ENCODE measurements around the gene GOLGA7B.

Gene GOLGA7B

DNA sequence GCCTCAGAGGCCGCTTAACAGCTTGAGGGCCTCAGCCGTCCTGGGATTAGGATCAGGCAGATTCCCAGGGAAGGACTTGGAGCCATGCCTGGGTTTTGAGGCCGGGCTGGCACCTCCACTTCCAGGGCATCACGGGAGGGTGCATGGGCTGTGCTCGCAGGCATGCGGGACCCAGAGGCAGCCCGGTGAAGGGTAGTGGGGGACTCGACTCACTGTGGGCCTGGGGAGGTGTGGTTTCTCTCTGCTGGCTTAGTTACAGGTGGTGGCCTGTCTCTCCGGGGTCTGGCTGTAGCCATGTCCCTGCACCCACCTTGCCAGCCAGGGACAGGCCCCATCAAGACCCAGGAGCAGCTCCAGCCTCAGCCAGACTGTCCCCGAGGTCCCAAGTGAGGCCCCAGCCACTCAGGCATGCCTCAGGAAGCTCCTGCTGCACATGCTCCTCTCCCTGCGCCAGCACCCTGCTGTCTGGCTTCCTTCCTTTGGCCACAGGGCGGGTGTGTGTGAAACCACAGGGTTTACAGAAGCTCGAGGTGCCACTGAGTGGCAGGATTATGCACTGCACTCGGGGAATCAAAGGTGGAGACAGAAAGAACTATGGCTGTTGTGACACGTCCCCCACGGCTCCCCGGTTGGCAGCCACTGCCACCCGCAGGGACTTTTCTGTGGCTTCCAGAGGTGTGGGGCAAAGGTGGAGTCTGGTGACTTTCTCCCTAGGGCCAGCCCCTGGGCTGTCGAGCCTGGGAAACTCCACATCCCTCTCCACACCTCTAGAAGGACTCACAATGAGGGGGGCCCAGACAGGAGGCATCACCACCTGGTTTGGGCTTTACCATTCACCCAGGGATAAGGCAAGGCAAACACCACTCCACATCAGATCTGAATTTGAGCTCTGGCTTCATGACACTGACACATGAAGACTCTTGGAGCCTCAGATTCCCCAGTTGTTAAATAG lies 19.7 kb downstream of the GOLGA7B start (continued):
- peak; percentile 84 for TF ChIP-seq ZNF449 (tag by site-specific recombination; IDR thresholded peaks at IDR 0.05)
- TF ChIP-seq ZNF404 (tag by site-specific recombination; IDR thresholded peaks at IDR 0.05), result no peak
- no peak for TF ChIP-seq ZSCAN16 (tag by site-specific recombination; IDR thresholded peaks at IDR 0.05)
- TF ChIP-seq OVOL3 (tag by site-specific recombination; IDR thresholded peaks at IDR 0.05), result no peak
- TF ChIP-seq, protein P1, sequence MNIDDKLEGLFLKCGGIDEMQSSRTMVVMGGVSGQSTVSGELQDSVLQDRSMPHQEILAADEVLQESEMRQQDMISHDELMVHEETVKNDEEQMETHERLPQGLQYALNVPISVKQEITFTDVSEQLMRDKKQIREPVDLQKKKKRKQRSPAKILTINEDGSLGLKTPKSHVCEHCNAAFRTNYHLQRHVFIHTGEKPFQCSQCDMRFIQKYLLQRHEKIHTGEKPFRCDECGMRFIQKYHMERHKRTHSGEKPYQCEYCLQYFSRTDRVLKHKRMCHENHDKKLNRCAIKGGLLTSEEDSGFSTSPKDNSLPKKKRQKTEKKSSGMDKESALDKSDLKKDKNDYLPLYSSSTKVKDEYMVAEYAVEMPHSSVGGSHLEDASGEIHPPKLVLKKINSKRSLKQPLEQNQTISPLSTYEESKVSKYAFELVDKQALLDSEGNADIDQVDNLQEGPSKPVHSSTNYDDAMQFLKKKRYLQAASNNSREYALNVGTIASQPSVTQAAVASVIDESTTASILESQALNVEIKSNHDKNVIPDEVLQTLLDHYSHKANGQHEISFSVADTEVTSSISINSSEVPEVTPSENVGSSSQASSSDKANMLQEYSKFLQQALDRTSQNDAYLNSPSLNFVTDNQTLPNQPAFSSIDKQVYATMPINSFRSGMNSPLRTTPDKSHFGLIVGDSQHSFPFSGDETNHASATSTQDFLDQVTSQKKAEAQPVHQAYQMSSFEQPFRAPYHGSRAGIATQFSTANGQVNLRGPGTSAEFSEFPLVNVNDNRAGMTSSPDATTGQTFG (tag by site-specific recombination; IDR thresholded peaks at IDR 0.05; ENCODE audit: borderline replicate concordance), result no peak
- no peak for TF ChIP-seq ZNF48 (tag by site-specific recombination; IDR thresholded peaks at IDR 0.05)
- peak; percentile 81 for TF ChIP-seq ZNF341 (tag by site-specific recombination; IDR thresholded peaks at IDR 0.05; ENCODE audit: low read depth)
- no peak for TF ChIP-seq ZNF785 (tag by site-specific recombination; IDR thresholded peaks at IDR 0.05)
- no peak for TF ChIP-seq ZNF76 (tag by site-specific recombination; IDR thresholded peaks at IDR 0.05; ENCODE audit: borderline replicate concordance, low read depth)
- TF ChIP-seq ZNF473 (tag by site-specific recombination; IDR thresholded peaks at IDR 0.05), result no peak
- no peak for TF ChIP-seq ZNF701 (tag by site-specific recombination; IDR thresholded peaks at IDR 0.05)
- TF ChIP-seq, protein P2, sequence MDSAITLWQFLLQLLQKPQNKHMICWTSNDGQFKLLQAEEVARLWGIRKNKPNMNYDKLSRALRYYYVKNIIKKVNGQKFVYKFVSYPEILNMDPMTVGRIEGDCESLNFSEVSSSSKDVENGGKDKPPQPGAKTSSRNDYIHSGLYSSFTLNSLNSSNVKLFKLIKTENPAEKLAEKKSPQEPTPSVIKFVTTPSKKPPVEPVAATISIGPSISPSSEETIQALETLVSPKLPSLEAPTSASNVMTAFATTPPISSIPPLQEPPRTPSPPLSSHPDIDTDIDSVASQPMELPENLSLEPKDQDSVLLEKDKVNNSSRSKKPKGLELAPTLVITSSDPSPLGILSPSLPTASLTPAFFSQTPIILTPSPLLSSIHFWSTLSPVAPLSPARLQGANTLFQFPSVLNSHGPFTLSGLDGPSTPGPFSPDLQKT (IDR thresholded peaks at IDR 0.05; ENCODE audit: borderline replicate concordance, low read depth, low read length), result no peak
- TF ChIP-seq ZNF692 (tag by site-specific recombination; IDR thresholded peaks at IDR 0.05), result peak; percentile 63; the same call in 1 of the 2 replicates
- TF ChIP-seq, protein P3, sequence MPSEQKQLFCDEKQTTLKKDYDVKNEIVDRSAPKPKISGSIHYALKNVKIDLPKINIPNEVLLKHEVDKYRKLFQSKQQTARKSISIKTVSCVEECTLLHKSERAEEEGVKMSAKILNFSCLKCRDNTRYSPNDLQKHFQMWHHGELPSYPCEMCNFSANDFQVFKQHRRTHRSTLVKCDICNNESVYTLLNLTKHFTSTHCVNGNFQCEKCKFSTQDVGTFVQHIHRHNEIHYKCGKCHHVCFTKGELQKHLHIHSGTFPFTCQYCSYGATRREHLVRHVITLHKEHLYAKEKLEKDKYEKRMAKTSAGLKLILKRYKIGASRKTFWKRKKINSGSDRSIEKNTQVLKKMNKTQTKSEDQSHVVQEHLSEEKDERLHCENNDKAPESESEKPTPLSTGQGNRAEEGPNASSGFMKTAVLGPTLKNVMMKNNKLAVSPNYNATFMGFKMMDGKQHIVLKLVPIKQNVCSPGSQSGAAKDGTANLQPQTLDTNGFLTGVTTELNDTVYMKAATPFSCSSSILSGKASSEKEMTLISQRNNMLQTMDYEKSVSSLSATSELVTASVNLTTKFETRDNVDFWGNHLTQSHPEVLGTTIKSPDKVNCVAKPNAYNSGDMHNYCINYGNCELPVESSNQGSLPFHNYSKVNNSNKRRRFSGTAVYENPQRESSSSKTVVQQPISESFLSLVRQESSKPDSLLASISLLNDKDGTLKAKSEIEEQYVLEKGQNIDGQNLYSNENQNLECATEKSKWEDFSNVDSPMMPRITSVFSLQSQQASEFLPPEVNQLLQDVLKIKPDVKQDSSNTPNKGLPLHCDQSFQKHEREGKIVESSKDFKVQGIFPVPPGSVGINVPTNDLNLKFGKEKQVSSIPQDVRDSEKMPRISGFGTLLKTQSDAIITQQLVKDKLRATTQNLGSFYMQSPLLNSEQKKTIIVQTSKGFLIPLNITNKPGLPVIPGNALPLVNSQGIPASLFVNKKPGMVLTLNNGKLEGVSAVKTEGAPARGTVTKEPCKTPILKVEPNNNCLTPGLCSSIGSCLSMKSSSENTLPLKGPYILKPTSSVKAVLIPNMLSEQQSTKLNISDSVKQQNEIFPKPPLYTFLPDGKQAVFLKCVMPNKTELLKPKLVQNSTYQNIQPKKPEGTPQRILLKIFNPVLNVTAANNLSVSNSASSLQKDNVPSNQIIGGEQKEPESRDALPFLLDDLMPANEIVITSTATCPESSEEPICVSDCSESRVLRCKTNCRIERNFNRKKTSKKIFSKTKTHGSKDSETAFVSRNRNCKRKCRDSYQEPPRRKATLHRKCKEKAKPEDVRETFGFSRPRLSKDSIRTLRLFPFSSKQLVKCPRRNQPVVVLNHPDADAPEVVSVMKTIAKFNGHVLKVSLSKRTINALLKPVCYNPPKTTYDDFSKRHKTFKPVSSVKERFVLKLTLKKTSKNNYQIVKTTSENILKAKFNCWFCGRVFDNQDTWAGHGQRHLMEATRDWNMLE (tag by site-specific recombination; conservative IDR thresholded peaks at IDR 0.05; ENCODE audit: low read depth), result no peak
- TF ChIP-seq PRDM2 (tag by site-specific recombination; IDR thresholded peaks at IDR 0.05; ENCODE audit: borderline replicate concordance), result no peak
- TF ChIP-seq ZNF629 (tag by site-specific recombination; IDR thresholded peaks at IDR 0.05), result 0 out of 2 replicates have a peak, but pooled peaks have one; percentile 31
- no peak for TF ChIP-seq KLF8 (tag by site-specific recombination; IDR thresholded peaks at IDR 0.05)
- TF ChIP-seq ZNF544 (tag by site-specific recombination; IDR thresholded peaks at IDR 0.05), result no peak
- TF ChIP-seq ZNF660 (tag by site-specific recombination; IDR thresholded peaks at IDR 0.05), result peak; percentile 78
- no peak for TF ChIP-seq TCF7L2 (IDR thresholded peaks at IDR 0.05; ENCODE audit: borderline replicate concordance, low read depth, low read length)

Data from HEK293 (cell line).